Uterus (tissue), 2 donors: ENCODE data around the gene CRPPA.

ENCODE experiments used
- CTCF ChIP-seq, 4 experiments: fragments of 200-600 bp in 2 of 4; fragments of 450-650 bp in 2 of 4; sonication (generic) in 2 of 4; IDR thresholded peaks; one replicate each; pipeline ENCODE4 v1.5.1; 2016 to 2019; ENCODE audit warnings: antibody characterized with exemption in 4 of 4, mild to moderate bottlenecking in 2 of 4, moderate library complexity in 1 of 4
- POLR2A ChIP-seq, 2 donors: fragments of 450-650 bp; IDR thresholded peaks; one replicate each; pipeline ENCODE4 v1.6.1; 2016; ENCODE audit warnings: antibody characterized with exemption in 2 of 2, mild to moderate bottlenecking in 1 of 2, moderate library complexity in 1 of 2

GRCh38 chr7:16428672-16429071, 7.3 kb upstream of the CRPPA start:
- TF ChIP-seq CTCF (IDR thresholded peaks at IDR 0.05) (no peak), POLR2A (IDR thresholded peaks at IDR 0.05) (no peak)
